ENCODE data around the gene PPP6R2. TPM values are rescaled to one million over a fixed set of nuclear protein-coding genes. Genes with fewer than 3 reads are reported as not detected.

The PPP6R2 gene
- total and polyA plus RNA-seq, 11 donors = 29.6 to 68.1 (median 41.5) TPM

- no peaks in the 10 kb centered on the region for H3K36me3 ChIP-seq
- intact Hi-C loops (cut with DNase I) = loop anchor here (5.0 to 10.0 kb wide), 4 partner anchors 68 to 193 kb away; partner anchors contain the start of genes HDAC10 (in 6 of the 10) and MAPK11 (in 5 of the 10)
- H3K4me3 ChIP-seq = no peak overlapping the region
- H3K27me3 ChIP-seq = no peaks in the 10 kb centered on the region
- no peaks in the 10 kb centered on the region for H3K9me3 ChIP-seq
- ATAC-seq (no peak), DNase-seq (peak in 1 of 5 donors; percentile 14)
- H3K27ac ChIP-seq = no peak overlapping the region
- H3K4me1 ChIP-seq = peaks cover 0 to 12% (median 9%) of the 10 kb centered on the region in 12 donors
- no peak for TF ChIP-seq POLR2A (IDR thresholded peaks at IDR 0.05)
- TF ChIP-seq, protein P1, sequence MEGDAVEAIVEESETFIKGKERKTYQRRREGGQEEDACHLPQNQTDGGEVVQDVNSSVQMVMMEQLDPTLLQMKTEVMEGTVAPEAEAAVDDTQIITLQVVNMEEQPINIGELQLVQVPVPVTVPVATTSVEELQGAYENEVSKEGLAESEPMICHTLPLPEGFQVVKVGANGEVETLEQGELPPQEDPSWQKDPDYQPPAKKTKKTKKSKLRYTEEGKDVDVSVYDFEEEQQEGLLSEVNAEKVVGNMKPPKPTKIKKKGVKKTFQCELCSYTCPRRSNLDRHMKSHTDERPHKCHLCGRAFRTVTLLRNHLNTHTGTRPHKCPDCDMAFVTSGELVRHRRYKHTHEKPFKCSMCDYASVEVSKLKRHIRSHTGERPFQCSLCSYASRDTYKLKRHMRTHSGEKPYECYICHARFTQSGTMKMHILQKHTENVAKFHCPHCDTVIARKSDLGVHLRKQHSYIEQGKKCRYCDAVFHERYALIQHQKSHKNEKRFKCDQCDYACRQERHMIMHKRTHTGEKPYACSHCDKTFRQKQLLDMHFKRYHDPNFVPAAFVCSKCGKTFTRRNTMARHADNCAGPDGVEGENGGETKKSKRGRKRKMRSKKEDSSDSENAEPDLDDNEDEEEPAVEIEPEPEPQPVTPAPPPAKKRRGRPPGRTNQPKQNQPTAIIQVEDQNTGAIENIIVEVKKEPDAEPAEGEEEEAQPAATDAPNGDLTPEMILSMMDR (IDR thresholded peaks at IDR 0.05) = no peak
- 79 to 81% (median 80%) methylated on average over 12 of the region's 12 CpGs for WGBS, 4 donors
These were observed 2.9 kb upstream of the PPP6R2 start for GRCh38 chr22:50339945-50340879.

DNA sequence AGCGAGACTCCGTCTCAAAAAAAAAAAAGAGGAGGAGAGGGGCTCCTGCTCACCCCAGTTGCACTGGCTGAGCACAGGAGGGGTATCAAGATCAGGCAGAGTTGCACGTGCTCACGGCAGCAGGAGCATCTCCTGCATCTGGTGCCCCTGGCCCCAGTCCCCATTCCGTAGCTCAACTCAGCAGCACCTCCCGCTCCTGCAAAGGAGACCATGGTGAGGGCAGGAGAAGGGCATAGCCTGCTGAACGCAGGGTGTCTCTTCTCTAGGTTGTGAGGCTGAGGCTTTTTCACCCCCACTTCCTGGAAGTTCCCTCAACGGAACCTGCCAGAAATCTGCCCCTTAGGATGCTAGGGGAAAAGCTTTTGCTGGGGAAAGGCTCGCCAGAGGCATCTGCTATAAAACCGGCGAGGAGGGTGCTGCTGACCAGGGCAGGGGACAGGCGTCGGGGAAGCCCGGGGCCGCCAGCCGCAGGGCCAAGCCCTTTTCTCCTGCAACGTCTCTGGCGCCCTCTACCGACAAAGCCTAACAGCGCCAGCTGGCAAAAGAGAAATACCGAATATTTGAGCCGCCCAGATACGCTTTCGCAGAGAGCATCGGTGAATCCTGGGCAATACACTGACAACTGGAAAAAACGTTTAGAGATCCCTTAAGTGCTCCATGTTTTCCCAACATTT lies 1.0 kb upstream of the PPP6R2 start:
- 12 to 14% (median 13%) methylated on average over 25 to 26 of the region's 26 CpGs for WGBS, 4 donors
- no peaks in the 10 kb centered on the region for H3K36me3 ChIP-seq
- DNase-seq (peak; percentile 88 to 94 (median 90)), ATAC-seq (peak; percentile 67 to 86 (median 79))
- H3K4me3 ChIP-seq = peak overlapping the region; percentile 61 to 100 (median 86)
- no peaks in the 10 kb centered on the region for H3K27me3 ChIP-seq
- H3K4me1 ChIP-seq = peaks cover 0 to 22% (median 9%) of the 10 kb centered on the region in 12 donors
- intact Hi-C loops (cut with DNase I) = loop anchor here (1.0 to 10.0 kb wide), 8 partner anchors 15 to 195 kb away; partner anchors contain the start of genes HDAC10 (in 6 of the 10), MAPK11 (in 5 of the 10), TUBGCP6 (in 2 of the 10) and DENND6B (in 1 of the 10)
- H3K27ac ChIP-seq = peak overlapping the region in 10 of 12 donors; percentile 57 to 92 (median 80)
- no peaks in the 10 kb centered on the region for H3K9me3 ChIP-seq
- no peak for TF ChIP-seq POLR2A (IDR thresholded peaks at IDR 0.05)
- TF ChIP-seq, protein P1 (IDR thresholded peaks at IDR 0.05) = peak; percentile 94 to 99 (median 98)

DNA sequence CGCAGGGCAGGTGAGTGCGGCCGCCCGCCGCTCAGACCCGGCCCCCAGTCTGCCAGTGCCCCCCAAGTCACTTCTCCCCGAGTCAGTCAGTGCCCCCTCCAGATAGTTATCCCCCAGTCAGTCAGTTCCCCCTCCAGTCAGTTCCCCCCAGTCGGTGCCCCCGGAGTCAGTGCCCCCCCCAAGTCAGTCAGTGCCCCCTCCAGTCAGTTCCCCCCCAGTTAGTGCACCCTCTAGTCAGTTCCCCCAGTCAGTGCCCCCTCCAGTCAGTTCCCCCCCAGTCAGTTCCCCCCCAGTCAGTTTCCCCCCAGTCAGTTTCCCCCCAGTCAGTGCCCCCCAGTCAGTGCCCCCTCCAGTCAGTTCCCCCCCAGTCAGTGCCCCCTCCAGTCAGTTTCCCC lies 411 bp downstream of the PPP6R2 start:
- 0 to 2% (median 1%) methylated on average over 1 to 9 of the region's 9 CpGs for WGBS, 4 donors

More for the DNA sequence above, 411 bp downstream of the PPP6R2 start:
- Histone ChIP-seq H3K27ac (peak overlapping the region in 11 of 12 donors; percentile 76 to 92 (median 79)), H3K4me1 (peaks cover 0 to 22% (median 9%) of the 10 kb centered on the region in 12 donors), H3K27me3 (no peaks in the 10 kb centered on the region), H3K36me3 (peaks cover 0 to 5% (median 0%) of the 10 kb centered on the region in 9 donors), H3K4me3 (peak overlapping the region; percentile 61 to 100 (median 86)), H3K9me3 (no peaks in the 10 kb centered on the region)
- DNase-seq (no peak), ATAC-seq (no peak)
- intact Hi-C loops (cut with DNase I) = loop anchor here (2.0 to 10.0 kb wide), 7 partner anchors 17 to 196 kb away; partner anchors contain the start of genes HDAC10 (in 6 of the 10), MAPK11 (in 5 of the 10), TUBGCP6 (in 2 of the 10) and DENND6B (in 1 of the 10)
- TF ChIP-seq POLR2A (IDR thresholded peaks at IDR 0.05) = no peak
- TF ChIP-seq, protein P1 (IDR thresholded peaks at IDR 0.05) = no peak
